Endothelial cell (in vitro differentiated cells): ENCODE data around the gene PGM2. TPM values are rescaled to one million over a fixed set of nuclear protein-coding genes. Genes with fewer than 3 reads are reported as not detected.

Experiments
- DNase-seq: peaks from one replicate; pipeline ENCODE4 v3.0.0; 2021; ENCODE audit warnings: low spot score
- H3K27ac Mint-ChIP-seq: one replicate; pipeline ENCODE4 v1.8.0; 2021; ENCODE audit warnings: mixed read lengths, inconsistent platforms; ENCODE audit not compliant: unreplicated experiment
- H3K27me3 Mint-ChIP-seq: one replicate; pipeline ENCODE4 v1.8.0; 2021; ENCODE audit warnings: mild to moderate bottlenecking, moderate library complexity, mixed read lengths, inconsistent platforms; ENCODE audit not compliant: unreplicated experiment
- H3K36me3 Mint-ChIP-seq: one replicate; pipeline ENCODE4 v1.8.0; 2021; ENCODE audit warnings: mild to moderate bottlenecking, low read depth, mixed read lengths, inconsistent platforms; ENCODE audit not compliant: unreplicated experiment
- H3K4me1 Mint-ChIP-seq: one replicate; pipeline ENCODE4 v1.8.0; 2021; ENCODE audit warnings: mild to moderate bottlenecking, mixed read lengths, inconsistent platforms; ENCODE audit not compliant: unreplicated experiment
- H3K4me3 Mint-ChIP-seq: one replicate; pipeline ENCODE4 v1.8.0; 2021; ENCODE audit warnings: mild to moderate bottlenecking, mixed read lengths, inconsistent platforms; ENCODE audit not compliant: unreplicated experiment
- H3K9me3 Mint-ChIP-seq: one replicate; pipeline ENCODE4 v1.8.0; 2021; ENCODE audit warnings: mixed read lengths, inconsistent platforms; ENCODE audit not compliant: unreplicated experiment
- CTCF ChIP-seq: fragments of 200-600 bp; sonication (generic); IDR thresholded peaks from one replicate; pipeline ENCODE4 v1.5.0; 2021; ENCODE audit warnings: antibody characterized with exemption; ENCODE audit not compliant: unreplicated experiment
- total RNA-seq: library from RNA; stranded (reverse); fragmentation: NEBNext Ultra II Directional; extraction: Animal tissue kit (Norgen Biotek cat#: 25700); gene quantifications from one replicate; pipeline ENCODE4 v1.2.1, GENCODE V29; 2021; ENCODE audit not compliant: unreplicated experiment

PGM2 gene
- total RNA-seq, 1 donor from 2014 or later = 16.6 TPM

GRCh38 chr4:37827030-37827685, 672 bp downstream of the PGM2 start:
- no peak for DNase-seq
- Mint-ChIP-seq H3K27me3 (peaks cover 5% of the 10 kb centered on the region), H3K4me3 (peak overlapping the region; percentile 95), H3K9me3 (no peaks in the 10 kb centered on the region), H3K4me1 (peaks cover 25% of the 10 kb centered on the region), H3K27ac (peak overlapping the region; percentile 20), H3K36me3 (peaks cover 20% of the 10 kb centered on the region)
- no peak for TF ChIP-seq CTCF

GRCh38 chr4:37827802-37828321, 1.4 kb downstream of the PGM2 start:
- Mint-ChIP-seq H3K36me3 (peaks cover 20% of the 10 kb centered on the region), H3K4me1 (peaks cover 22% of the 10 kb centered on the region), H3K4me3 (peak overlapping the region; percentile 95), H3K27ac (no peak overlapping the region), H3K9me3 (no peaks in the 10 kb centered on the region), H3K27me3 (peaks cover 5% of the 10 kb centered on the region)
- DNase-seq = no peak
- TF ChIP-seq CTCF = no peak

- Mint-ChIP-seq H3K4me1 (peaks cover 22% of the 10 kb centered on the region), H3K36me3 (peaks cover 20% of the 10 kb centered on the region), H3K27me3 (peaks cover 5% of the 10 kb centered on the region), H3K9me3 (no peaks in the 10 kb centered on the region), H3K27ac (no peak overlapping the region), H3K4me3 (no peak overlapping the region)
- no peak for DNase-seq
- TF ChIP-seq CTCF = no peak
These were observed 2.4 kb downstream of the PGM2 start for GRCh38 chr4:37828843-37829242.

GRCh38 chr4:37830640-37831039, 4.2 kb downstream of the PGM2 start:
- no peak for DNase-seq
- H3K27ac Mint-ChIP-seq = no peak overlapping the region
- peaks cover 20% of the 10 kb centered on the region for H3K36me3 Mint-ChIP-seq
- no peaks in the 10 kb centered on the region for H3K9me3 Mint-ChIP-seq
- peaks cover 4% of the 10 kb centered on the region for H3K27me3 Mint-ChIP-seq
- no peak overlapping the region for H3K4me3 Mint-ChIP-seq
- TF ChIP-seq CTCF = no peak
- peaks cover 15% of the 10 kb centered on the region for H3K4me1 Mint-ChIP-seq

- Mint-ChIP-seq H3K27me3 (no peaks in the 10 kb centered on the region), H3K36me3 (peaks cover 16% of the 10 kb centered on the region), H3K4me3 (no peak overlapping the region), H3K27ac (no peak overlapping the region), H3K9me3 (no peaks in the 10 kb centered on the region), H3K4me1 (no peaks in the 10 kb centered on the region)
- TF ChIP-seq CTCF = no peak
- DNase-seq = no peak
These were observed 8.5 kb downstream of the PGM2 start for GRCh38 chr4:37835031-37835430.
